WI38 (cell line): Measurements from ENCODE around the gene KYAT1.

Experiments used
- H3K4me3 ChIP-seq: 2 replicates; pipeline ENCODE4 v1.5.1; 2011; ENCODE audit warnings: low read depth, mild to moderate bottlenecking, control low read depth, low read length
- CTCF ChIP-seq: IDR thresholded peaks from 2 replicates; pipeline ENCODE4 v1.5.1; 2012; ENCODE audit warnings: low read depth, mild to moderate bottlenecking, control low read depth, low read length

The KYAT1 gene

GRCh38 chr9:128792134-128792533 is 89.6 kb downstream of the KYAT1 start:
- no peak for TF ChIP-seq CTCF
- no peak overlapping the region for H3K4me3 ChIP-seq

DNA sequence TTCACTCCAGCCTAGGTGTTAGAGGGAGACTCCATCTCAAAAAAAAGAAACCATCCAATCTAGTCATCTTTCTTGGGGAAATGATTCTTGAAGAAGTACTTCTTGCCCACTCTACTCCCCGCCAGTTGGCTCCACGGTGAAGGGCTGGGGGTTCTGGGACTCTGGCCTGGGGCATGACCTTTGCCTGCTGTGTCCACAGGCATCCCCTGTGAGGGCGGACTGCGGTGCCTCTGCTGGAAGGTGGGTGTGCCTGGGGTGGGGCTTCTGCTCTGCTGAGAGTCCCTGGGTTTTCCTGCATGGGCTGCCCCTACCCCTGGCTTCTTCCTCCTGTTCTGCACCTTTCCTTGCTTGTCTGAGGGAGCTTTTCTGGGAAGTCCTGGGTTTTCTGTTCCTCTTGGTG is 91.2 kb downstream of the KYAT1 start:
- H3K4me3 ChIP-seq = no peak overlapping the region
- TF ChIP-seq CTCF = no peak

GRCh38 chr9:128788445-128788844 is 93.3 kb downstream of the KYAT1 start:
- H3K4me3 ChIP-seq = peak overlapping the region; percentile 96
- no peak for TF ChIP-seq CTCF

GRCh38 chr9:128787659-128788058 is 94.1 kb downstream of the KYAT1 start:
- no peak for TF ChIP-seq CTCF
- H3K4me3 ChIP-seq = peak overlapping the region; percentile 96

- peak within 1 kb of the TSS; percentile 96 for H3K4me3 ChIP-seq
- TF ChIP-seq CTCF = no peak
These were observed 94.8 kb downstream of the KYAT1 start, which contains the start of gene TBC1D13 for GRCh38 chr9:128786681-128787601. TBC1D13 (plus strand) TSS chr9:128787253; CDS start chr9:128787354, 101 bp downstream.

GRCh38 chr9:128785427-128785826 is 96.3 kb downstream of the KYAT1 start:
- no peak overlapping the region for H3K4me3 ChIP-seq
- no peak for TF ChIP-seq CTCF
